Measurements from ENCODE around the gene CFAP43.
"Not testable (repeated sequence)": the region's sequence is repeated elsewhere in the genome, so short reads cannot be mapped to it uniquely, and the experiment has no call there.

Gene CFAP43

GRCh38 chr10:104230490-104230889 is 1.7 kb downstream of the CFAP43 start:
- DNase-seq (ENCODE audit: low spot score): no peak

GRCh38 chr10:104223304-104223703 is 8.9 kb downstream of the CFAP43 start:
- DNase-seq (ENCODE audit: low spot score): no peak

GRCh38 chr10:104220522-104220921 is 11.6 kb downstream of the CFAP43 start:
- DNase-seq (ENCODE audit: low spot score): no peak

DNA sequence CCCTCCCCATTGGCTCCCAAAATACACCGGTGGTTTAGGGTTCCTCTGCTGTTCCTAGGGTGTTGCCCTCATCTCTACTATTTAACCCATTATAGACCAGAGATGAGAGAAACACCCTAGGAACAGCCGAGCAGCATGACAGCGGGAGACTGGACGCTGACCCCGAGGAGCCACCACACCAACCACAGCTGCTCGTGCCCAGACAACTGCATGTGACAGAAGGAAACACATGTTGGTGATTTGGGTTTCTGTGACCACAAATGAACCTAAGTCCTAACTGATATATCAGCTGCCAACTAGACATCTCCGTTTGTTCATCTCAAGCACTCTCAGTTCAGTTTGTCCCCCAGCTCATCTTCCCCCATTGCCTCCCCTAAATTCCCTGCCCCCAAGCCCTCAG is 13.4 kb downstream of the CFAP43 start:
- DNase-seq (ENCODE audit: low spot score): no peak

DNA sequence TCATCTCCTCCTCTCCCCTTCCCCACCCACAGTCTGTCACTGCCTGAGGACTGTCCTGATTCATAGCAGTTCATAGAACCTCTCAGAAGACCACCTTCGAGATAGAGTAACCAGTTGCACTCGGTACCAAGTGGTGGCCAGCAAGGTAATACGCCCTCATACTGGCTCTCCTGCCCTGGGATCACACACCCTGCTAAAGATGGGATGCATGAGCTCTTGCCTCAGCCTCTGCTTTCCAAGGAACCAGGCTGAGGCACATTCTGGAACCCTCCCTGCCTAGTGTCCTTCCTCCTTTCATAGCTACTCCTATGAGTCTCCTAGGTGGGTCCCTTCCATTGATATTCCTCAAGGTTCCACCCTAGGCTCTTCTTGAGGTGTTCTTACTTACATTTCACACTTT is 15.5 kb downstream of the CFAP43 start:
- no peak for DNase-seq (ENCODE audit: low spot score)

GRCh38 chr10:104209575-104210198 is 22.5 kb downstream of the CFAP43 start:
- peak; percentile 48 for DNase-seq (ENCODE audit: low spot score)

GRCh38 chr10:104208730-104209129 is 23.4 kb downstream of the CFAP43 start:
- no peak for DNase-seq (ENCODE audit: low spot score)

DNA sequence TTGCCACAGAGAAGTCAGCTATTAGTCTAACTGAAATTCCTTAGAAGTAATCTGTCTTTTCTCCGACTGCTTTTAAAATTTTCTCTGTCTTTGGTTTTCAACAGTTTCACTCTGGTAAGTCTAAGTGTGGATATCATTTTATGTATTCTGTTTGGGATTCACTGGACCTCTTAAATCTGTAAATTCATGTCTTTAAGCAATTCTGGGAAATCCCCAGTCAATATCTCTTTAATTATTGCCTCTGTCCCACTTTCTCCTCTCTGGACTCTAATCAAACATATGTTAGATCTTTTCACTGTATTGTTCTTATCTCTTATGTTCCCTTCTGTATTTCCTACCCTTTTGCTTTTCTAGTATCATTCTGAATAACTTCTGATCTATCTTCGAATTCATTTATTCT is 29.9 kb downstream of the CFAP43 start:
- no peak for DNase-seq (ENCODE audit: low spot score)

- DNase-seq (ENCODE audit: low spot score): no peak
These were observed 30.5 kb downstream of the CFAP43 start for GRCh38 chr10:104201636-104202035.

DNA sequence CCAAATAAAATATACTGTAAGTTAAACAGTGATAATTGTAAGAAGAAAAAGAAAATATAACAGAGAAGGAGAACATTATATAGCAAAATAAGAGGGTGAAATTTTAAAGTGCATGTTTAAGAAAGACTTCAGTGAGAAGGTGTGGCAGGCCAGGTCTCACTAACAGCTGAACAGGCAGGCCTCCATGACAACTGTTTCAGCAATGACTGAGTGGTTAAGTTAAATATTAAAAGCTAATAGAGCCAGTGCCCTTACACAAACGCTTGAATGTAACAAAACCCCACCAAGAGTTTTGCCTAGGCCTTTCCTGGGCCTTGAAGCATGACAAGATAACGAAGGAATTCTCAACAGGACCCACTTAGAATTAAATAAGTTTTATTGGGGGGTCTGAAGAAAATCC is 32.6 kb downstream of the CFAP43 start:
- DNase-seq (ENCODE audit: low spot score): no peak

DNA sequence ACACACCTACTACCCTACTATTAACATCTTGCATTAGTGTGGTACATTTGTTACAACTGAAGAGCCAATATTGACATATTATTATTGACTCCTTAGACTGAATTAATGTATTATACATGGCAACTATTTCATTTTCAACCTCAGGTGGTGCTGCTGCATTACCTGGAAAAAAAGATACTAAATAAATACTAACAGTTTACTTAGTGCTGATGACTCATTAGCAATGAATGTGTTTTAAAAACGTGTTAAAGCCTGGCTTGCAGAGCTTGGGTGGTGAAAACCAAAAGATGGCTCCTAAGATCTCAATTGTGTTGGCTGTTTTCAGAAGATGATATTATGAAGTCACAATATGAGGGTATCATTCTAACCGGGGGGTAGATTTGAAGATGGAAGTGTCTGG is 34.8 kb downstream of the CFAP43 start:
- no peak for DNase-seq (ENCODE audit: low spot score)

- DNase-seq (ENCODE audit: low spot score): no peak
These were observed 36.5 kb downstream of the CFAP43 start for GRCh38 chr10:104195706-104196105.

DNA sequence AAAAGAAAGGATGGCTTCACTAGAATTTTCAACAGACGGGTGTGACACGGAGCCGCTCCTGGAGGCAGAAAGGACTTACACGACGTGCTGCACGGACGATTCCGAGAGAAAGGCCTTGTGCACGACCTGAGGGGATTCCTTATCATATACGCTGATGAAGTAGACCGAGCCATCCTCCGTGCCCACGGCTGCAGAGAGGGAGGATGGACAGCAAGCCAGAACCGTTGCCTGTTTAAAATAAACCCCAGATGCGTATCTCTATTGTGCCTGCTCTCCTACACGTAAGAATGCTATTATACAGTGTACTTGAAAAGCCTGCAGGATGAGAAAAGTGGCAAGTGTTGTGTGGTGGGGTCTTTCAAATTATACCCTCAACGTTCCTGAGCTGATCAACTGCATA is 38.4 kb downstream of the CFAP43 start:
- DNase-seq (ENCODE audit: low spot score): no peak

DNA sequence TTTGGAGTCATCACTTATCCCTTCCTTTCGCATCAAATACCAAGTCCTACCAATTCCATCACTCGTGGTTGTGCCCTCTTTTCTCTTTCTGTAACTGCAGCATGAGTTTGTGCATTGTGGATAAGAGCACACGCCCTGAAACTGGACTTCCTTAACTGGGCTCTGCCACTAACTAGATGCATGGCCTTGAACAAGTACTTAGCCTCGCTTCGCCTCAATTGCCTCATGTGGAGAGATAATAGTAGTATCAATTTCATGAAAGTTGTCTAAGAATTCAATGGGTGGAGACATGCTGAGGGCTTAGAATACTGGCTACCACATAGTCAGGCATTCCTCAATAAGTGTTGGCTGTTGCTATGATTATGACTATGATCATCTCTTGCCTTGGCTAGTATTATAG is 41.5 kb downstream of the CFAP43 start:
- no peak for DNase-seq (ENCODE audit: low spot score)

GRCh38 chr10:104183682-104184081 is 48.5 kb downstream of the CFAP43 start:
- no peak for DNase-seq (ENCODE audit: low spot score)

- DNase-seq (ENCODE audit: low spot score): not testable (repeated sequence)
These were observed 58.0 kb downstream of the CFAP43 start for GRCh38 chr10:104174136-104174535.

DNA sequence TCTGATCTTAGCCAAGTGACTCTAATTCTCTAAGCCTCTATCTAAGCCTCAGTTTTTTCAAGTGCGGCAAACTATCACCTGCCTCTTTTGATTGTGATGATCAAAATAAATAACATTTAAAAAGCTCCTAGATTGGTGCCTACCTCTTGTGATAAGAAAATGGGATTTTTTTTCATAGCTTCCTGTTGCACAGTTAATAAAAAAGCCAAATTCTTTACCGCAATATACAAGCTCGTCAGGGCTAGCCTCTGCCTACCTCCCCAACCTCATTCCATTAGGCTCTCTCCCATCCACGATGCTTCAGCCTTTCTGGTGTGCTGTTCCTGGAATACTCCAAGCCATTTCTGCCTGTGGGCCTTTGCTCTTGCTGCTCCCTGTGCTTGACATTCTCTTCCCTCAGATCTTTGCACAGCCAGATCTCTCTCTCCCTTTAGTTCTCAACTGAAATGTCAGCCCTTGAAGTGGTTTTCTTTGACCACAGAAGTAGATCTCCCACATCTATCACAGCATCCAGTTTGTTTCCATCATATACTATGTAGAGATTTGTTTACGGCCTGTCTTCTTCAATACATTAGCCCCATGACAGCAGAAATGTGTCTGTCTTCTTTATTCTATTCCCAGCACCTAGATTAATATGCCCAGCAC is 61.4 kb downstream of the CFAP43 start:
- DNase-seq (ENCODE audit: low spot score): peak; percentile 31

DNA sequence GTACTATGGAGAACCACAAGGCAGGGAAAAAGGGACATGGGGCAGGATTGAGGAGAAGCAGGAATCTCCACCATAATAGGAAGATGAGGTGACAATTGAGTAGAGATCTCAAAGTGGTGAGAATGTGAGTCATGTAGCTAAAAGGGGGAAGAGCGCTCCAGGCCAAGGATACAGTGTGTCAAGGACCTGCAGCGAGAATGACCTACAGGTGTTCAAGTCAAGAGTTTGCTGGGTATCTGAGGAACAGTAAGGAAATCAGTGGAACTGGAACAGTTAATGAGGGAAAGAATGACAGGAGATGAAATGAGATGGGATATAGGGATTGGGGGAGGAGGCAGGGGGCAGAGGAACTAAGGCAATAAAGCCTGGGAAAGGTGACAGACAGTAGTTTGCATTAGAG is 76.6 kb downstream of the CFAP43 start:
- no peak for DNase-seq (ENCODE audit: low spot score)

GRCh38 chr10:104151737-104152136 is 80.4 kb downstream of the CFAP43 start:
- DNase-seq (ENCODE audit: low spot score): no peak

DNA sequence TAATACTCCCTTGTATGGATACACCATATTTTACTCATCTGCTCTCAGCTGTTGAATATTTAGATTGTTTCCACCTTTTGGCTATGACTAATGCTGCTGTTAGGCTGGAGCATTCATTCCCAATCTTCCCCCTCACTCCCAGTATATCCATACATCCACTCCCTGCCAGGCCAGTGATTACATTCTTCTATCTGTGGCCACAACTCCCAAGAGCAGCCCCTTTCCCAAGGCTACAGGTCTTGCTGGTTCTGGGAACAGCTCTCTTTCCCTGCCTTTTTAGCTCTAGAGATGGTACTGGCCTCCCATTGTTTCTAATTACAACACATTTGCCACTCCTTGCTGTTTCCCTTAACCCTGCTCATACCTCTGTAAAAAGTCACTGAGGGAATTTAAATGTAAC is 82.0 kb downstream of the CFAP43 start:
- no peak for DNase-seq (ENCODE audit: low spot score)

- DNase-seq (ENCODE audit: low spot score): no peak
These were observed 85.3 kb downstream of the CFAP43 start for GRCh38 chr10:104146882-104147281.

- no peak for DNase-seq (ENCODE audit: low spot score)
These were observed 87.2 kb downstream of the CFAP43 start for GRCh38 chr10:104144931-104145330.

DNA sequence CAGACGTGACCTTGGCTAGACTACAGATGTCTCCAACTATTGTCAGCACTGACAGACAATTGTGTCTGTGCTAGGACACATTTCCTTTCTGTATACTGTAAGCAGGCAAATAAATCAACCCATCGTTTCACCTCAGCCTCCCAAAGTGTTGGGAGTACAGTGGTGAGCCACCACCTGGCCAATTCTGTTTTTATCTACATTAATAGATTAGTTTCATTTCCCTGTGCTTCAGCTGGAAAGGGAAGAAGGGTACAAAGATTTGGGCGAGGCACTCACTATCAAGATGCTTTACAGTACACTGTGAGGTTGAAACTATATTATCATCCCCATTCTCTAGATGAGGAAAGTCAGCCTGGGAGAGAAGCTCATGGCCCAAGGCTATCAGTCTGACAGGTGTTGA is 88.3 kb downstream of the CFAP43 start:
- no peak for DNase-seq (ENCODE audit: low spot score)

DNA sequence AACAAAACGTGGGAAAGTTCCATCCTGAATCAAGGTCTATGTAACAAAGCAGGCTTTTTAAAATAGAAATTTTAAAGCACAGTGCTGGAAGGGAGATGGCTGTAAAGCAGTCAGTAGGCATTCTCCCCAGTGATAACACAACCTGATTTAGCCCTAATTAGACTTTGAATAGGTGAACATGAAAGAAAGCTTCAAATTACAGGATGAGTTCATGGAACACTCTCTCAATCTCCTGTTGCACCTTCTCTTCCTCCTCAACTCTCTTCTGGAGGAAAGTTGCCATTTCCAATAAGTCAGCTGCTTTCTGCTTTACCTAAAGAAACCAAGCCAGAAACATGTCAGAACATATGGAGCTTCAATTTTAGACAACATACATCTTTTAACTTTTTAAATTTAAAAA is 90.1 kb downstream of the CFAP43 start:
- no peak for DNase-seq (ENCODE audit: low spot score)

All from CD4-positive, alpha-beta T cell treated with Interleukin-15 for 4 hours (primary cell).